ENCODE results near the gene TSPAN32.
"Not testable (repeated sequence)": the region's sequence is repeated elsewhere in the genome, so short reads cannot be mapped to it uniquely, and the experiment has no call there.

Gene TSPAN32

GRCh38 chr11:2346586-2347307, 44.9 kb downstream of the TSPAN32 start:
- DNase-seq: no peak

GRCh38 chr11:2347308-2347830, 45.6 kb downstream of the TSPAN32 start:
- no peak for DNase-seq

- DNase-seq: no peak
Measured at GRCh38 chr11:2348986-2349385, 47.2 kb downstream of the TSPAN32 start.

- DNase-seq: no peak
Measured at GRCh38 chr11:2351701-2352100, 49.9 kb downstream of the TSPAN32 start.

- no peak for DNase-seq
Measured at GRCh38 chr11:2352420-2352819, 50.6 kb downstream of the TSPAN32 start.

DNA sequence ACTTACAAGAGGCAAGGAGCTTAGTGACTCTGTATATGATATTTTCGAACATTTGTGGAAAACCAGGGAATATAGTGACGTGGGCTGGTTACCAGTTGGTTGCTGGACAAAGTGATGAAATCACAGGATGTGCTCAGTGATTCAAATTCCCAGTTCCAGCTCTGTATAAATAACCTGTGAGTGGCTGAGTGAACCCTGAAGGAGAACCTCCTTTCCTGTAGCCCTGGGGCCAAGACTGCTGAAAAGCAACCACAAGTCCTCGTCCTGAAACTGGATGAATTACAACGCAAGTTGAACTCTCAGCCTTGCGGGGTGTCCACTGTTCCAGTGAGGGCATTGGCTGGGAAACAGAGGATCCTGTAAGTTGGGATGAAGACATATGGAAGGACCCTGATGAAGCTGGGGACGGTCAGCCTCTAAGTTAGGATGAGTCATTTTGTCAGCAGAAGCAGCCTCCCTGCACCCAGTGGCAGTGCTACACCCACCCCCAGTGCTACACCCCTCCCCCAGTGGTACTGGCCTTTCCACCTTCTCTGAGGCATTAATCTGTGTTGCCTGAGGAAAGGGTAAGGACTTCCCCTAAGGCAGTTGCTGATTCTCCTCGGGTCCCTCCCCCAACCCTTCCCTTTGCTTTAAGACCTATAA, 53.3 kb downstream of the TSPAN32 start:
- no peak for DNase-seq

DNA sequence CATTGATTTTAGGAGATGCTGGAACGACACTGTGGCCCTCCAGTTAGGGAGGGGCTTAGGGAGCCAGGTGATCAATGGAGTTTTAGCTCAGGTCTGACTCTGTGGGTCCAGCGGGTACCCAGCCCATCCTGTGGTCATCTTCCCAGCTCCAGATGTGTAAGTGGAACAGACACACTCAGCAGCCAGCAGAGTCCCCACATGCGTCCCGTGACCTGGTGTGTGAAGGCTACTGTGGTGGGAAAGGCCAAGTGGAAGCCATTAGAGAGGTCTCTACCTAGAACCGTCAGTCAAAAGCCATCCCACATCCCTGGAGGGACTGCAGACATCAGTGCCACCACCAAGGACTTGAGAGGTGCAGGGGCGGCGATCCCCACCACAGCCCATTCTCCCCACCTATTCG, 55.4 kb downstream of the TSPAN32 start:
- DNase-seq: no peak

GRCh38 chr11:2357651-2358050, 55.8 kb downstream of the TSPAN32 start:
- not testable (repeated sequence) for DNase-seq

- DNase-seq: no peak
Measured at GRCh38 chr11:2358754-2359442, 57.1 kb downstream of the TSPAN32 start.

DNA sequence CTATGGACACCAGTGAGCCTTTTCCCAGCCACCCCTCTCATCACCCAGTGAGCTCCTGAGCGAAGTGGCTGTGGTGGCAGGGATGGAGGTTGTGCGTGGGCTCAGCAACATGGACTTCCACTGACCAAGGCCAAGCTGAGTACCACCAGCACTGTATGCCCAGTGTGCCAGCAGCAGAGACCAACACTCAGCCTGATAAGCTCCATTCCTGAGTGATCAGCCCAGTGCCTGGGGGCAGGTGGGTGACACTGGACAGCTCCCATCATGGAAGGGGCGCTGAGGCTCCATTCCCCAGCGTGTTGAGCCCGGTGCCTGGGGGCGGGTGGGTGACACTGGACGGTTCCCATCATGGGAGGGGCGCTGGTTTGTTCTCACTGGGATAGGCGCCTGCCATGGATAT, 57.7 kb downstream of the TSPAN32 start:
- no peak for DNase-seq

- DNase-seq: no peak
Measured at GRCh38 chr11:2360081-2360642, 58.3 kb downstream of the TSPAN32 start.

GRCh38 chr11:2361565-2361964, 59.8 kb downstream of the TSPAN32 start:
- no peak for DNase-seq

DNA sequence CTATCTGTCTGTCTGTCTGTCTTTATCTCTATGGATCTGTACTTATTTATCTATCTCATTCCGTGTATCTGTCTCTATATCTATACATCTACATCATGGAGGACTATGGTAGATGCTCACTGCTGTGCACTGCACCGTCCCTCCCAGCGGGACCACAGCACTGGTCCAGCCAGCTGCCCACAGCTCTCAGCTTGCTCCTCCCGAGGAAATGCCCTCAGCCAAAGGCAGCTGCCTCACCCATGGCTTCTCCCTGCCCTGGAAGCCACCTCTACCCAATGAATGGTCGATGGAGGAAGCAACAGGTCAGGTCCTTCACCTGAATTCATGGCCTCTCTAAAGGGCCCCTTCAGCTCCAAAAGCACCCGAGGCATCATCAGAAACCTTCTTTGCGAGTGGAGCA, 60.6 kb downstream of the TSPAN32 start:
- no peak for DNase-seq

GRCh38 chr11:2363130-2363529, 61.3 kb downstream of the TSPAN32 start:
- DNase-seq: no peak

GRCh38 chr11:2363577-2364370, 62.0 kb downstream of the TSPAN32 start:
- DNase-seq: no peak

- not testable (repeated sequence) for DNase-seq
Measured at GRCh38 chr11:2364386-2364785, 62.6 kb downstream of the TSPAN32 start.

DNA sequence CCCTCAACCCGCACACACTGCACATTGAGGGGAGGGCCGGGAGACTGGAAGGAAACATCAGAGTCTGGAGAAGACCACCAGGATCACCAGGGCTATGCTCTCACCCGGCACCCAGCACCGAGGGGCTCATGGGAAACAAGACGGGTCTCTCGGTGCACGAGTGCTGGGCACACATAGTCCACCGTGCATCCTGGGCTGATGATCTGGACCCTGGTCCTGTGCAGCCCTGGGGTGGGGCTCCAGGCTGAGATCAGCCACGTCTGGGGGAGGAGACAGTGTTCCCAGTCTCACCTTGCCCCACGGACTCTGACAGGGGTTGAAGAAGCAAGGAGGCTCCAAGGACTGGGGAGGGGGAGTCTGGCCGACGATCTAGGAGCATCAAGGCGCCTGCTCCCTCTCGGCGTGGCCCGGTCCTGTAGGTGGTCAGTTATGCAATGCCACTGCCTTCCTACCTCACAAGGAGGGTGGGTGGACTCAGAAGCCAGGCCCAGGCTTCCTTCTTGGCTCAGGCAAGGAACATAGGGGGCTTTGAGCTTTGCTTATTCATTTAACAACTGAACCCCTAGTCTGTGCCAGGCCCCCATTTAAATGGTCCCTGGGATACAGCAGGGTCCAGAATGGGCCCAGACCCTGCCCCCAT, 63.9 kb downstream of the TSPAN32 start:
- DNase-seq: no peak

- DNase-seq: no peak
Measured at GRCh38 chr11:2366276-2366675, 64.5 kb downstream of the TSPAN32 start.

DNA sequence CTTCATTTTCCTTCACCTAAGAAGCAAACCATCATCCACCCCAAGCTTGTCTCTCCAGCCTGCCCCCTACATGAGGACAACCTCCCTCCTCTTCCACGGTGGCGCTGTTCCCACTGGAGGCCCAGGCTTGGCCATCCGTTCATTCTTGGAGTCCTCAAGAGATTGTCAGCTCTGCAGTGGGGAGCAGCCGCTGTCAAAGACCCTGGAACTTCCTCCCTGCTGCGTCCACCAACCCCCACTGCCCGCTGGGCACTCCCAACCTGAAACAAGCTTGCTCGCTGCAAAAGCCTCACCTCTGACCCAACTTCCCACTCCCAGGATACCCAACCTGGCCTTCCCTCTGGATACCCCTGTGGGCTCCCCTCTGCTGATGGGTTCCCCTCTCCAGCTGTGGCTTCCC, 64.9 kb downstream of the TSPAN32 start:
- DNase-seq: no peak

GRCh38 chr11:2367266-2368160, 65.7 kb downstream of the TSPAN32 start:
- DNase-seq: no peak
